HG03135 (cell line): ENCODE measurements around the gene OSER1.

Experiments used
- ATAC-seq: cut with Tn5 transposase; IDR thresholded peaks from one replicate; pipeline ENCODE4 v1.9.1; 2021; ENCODE audit warnings: mild to moderate bottlenecking, moderate library complexity; ENCODE audit not compliant: unreplicated experiment

Gene OSER1

DNA sequence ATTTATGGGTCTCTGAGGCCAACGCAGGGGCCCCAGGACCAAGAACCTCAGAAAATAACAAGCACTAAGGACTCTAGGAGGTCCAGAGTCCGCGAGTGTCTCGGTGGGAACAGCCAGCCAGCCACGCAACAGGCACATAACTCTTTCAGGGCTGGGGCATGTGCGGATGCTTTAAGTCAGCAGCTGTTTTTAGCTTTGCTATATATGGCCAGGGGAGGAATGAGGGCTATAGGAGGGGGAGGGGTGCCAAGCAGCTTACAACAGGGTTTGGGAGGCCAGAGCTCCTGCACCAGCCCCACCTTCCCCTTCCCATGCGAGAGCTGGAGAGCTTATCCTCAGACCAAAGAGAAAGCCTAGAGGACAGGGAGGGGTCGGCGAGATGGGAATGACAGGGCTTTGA lies 29.8 kb downstream of the OSER1 start:
- no peak for ATAC-seq

DNA sequence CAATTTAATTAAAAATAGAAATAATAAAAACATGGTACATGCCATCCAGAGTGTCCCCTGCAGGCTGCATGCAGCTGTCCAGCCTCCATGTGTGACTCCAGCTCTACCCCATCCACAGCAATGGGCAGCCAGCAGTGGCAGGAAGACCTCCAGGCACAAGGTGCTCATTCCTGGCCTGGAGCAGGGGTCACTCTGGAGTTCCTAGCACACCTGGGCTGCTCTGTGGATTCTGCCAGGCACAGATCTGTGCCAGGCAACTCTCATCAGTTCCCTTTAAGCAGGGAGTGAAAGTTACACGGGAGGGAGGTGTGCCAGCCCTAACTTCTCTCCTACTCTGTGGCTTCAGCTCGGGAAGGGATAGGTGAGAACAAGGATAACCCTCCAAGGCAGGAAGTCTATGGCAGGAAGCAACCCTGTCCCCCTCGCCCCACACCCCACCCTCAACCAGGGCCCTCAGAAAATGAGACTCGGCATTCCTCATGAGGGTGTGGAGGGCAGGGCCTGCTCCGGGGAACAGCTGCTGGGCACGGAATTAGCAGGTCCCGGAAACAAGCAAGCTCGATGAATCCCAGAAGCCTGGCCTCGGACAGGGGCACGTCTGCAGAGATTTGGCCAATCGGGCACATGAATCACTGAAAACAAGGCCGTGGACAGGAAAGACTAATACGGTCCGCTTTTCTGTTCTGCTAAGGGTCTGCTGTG lies 33.6 kb downstream of the OSER1 start:
- ATAC-seq: no peak

DNA sequence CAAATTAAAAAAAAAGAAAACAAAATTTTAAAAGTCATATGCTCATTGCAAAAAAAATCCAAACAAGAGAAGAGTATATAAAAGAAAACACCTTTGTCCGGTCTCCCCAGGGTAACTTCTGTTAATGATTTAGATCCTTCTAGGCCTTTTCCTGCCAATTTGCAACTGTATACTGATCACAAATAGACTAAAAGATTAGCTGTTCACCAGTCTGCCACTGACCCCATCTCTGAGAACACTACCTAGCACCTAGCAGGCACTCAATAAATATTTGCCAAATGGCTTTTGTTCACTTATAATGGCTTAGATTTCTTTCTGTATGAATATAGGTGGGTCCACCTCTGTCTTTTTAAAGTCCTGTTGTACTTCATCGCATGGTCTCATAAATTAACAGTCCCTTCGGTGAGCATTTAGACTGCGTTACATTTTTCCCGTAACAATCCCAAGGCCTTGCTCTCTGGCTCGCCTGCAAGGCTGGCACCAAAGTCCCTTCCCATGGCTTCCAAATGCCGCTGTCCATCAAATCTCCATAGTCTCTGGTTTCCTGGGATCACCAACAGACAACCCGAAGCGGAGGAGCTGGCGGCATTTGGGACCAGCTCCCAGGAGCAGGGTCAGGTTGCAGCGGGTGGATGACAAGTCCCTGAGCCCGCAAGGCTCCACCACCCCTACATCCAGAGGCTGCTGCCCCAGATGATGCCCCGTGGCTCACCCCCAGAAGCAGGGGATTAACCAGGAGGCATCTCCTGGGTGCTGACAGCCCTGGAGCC lies 35.4 kb downstream of the OSER1 start:
- ATAC-seq: no peak

DNA sequence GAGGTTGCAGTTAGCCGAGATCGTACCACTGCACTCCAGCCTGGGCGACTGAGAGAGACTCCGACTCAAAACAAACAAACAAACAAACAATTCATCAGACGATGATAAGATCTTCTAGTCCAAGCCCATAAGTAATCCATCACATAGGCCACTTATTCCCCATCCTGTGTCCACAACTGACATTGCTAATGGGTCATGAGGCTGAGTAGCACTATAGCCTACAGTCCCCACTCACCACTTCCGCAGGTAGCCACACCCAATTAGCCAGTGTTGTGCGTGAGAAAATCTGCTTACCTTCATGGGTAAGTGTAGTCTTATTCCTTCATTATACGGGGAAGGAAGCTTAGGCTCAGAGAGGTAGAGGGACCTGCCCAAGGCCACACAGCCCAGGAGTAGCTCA lies 36.7 kb downstream of the OSER1 start:
- ATAC-seq: no peak

DNA sequence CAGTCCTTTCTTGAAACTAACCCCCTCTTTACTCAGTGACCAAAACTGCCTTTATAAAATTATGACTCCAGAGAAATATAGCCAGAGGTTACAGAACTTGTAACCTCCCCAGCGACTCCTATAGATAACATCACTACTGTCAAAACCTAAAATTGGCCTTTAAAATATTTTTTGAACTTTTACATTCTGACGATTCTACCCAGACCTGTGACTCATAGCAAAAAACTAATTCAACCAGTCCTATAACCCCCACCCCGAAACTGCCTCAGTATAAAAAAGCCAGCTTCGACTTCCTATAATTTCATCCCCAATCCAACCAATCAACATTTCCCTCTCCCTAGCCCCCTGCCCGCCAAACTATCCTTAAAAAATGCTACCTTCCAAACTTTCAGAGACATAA lies 37.5 kb downstream of the OSER1 start:
- ATAC-seq: no peak

DNA sequence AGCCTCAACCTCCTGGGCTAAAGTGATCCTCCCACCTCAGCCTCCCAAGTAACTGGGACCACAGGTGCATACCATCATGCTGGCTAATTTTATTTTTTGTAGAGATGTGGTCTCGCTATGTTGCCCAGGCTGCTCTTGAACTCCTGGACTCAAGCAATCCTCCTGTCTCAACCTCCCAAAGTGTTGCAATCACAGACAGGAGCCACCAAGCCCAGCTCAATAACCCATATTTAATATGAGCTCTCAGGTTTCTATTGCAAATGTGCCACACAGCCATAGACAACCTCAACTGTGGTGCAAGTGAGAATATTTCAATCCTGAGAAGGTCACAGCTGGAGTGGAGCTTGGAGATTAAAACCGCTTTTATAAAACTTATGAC lies 38.0 kb downstream of the OSER1 start:
- ATAC-seq: no peak

DNA sequence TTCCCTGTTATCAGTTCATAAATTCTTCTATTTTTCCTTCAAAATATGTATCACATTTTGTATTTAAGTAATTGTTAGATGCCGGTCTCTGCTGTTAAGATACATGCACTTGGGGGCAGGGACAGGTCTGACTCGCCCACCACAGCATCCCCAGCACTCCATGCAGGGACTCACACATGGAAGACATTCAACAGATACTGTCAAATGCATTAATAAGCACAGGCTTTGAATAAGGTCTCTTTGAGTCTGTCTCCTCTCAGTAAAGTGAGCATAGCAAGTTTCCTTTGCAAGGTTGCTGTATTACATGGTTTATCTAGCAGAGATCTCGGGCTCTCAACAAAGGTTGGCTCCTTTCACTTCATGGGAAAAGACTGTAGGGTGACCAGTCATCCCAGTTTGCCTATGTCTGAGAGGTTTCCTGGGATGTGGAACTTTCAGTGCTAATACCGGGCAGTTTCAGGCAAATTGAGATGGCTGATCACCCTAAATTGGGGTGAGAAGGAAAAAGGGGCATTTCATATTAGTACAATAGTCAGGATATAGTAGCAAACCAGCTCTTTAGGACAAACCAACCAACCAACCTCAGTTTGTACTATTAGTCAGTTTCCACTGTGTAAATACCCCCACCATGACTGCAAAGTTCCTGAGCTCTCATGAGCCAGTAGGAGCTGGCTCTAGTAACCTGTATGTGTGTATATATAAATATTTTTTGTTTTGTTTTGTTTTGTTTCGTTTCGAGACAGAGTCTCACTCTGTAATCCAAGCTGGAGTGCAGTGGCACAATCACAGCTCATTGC lies 38.6 kb downstream of the OSER1 start:
- ATAC-seq: no peak

DNA sequence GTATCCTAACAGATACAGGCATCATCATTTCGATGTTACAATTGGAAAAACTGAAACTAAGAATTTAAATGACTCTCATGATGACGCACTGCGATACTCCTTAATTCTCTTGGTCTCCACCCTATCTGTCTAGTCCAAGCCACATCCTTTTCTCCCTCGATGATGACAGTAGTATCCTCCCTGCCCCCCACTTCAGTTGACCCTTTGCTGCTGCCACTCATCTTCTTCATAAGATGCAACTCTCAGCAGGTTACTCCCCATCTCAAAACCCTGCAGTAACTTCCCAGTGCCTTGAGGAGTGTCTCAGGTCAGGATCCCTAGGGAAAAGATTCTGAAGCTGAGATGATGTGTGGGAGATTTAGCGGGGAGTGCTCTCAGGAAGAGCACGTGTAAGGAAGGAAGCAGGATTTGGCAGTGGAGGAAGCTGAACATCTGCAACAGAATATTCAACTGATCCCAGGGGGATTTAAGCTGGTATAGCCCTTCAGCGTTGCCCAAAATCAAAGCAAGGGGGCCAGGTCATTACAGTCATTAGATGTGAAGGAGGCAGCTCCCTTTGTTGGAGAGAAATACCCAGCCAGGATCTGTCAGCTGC lies 39.7 kb downstream of the OSER1 start:
- no peak for ATAC-seq

DNA sequence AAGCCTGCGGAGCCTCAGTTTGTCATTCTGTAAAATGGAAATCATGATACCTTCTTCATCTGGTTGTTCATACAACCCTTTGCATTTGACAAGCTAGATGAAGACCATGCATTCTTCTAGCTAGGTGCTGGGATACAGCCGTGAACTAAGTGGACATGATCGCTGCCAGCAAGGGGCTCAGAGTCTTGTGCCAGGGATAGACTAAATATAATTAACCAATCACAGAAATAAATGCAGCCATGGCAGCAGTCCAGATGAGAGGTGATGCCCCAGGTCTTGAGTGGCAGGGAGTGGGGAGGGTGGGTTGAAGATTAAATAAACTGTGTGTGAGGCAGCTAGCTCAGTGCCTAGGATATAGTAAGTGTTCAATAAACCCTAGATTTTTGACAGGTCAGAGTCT lies 42.8 kb downstream of the OSER1 start:
- ATAC-seq: no peak

DNA sequence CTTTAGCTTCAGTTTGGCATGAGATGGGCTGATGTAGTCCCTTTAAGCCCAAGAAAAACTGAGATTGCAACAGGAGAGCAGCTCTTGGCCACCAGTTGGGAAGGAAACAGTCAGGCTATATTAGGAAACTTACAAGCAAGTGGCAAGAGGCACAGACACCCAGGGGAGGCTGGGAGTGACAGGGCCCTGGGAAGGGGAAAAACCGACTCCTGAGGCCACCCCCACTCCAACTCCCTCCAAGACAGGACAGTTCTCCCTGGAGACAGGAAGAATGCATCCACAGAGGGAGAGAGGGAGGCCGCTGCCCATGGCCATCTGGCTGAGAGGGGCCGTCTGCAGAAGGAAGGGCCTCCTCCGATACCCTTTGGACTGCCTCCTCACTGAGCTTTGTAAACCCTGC lies 44.1 kb downstream of the OSER1 start:
- no peak for ATAC-seq

DNA sequence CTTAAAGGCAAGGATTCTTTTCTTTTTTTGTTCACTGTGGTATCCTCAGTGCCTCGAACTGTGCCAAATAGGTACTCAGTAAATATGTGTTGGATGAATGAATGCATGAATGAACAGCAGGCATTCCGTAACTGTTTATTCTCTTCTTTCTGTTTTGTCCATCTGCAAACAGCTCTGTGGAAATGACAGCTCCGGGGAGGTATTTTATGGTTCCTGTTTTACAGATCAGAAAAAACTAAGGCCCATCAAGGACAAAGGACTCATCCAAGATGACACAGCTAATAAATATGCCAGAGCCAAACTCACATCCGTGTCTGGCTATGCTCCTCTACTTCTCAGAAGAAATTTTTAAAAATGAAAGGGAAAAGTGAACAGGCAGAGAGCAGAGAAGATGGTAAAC lies 44.6 kb downstream of the OSER1 start:
- ATAC-seq: no peak

DNA sequence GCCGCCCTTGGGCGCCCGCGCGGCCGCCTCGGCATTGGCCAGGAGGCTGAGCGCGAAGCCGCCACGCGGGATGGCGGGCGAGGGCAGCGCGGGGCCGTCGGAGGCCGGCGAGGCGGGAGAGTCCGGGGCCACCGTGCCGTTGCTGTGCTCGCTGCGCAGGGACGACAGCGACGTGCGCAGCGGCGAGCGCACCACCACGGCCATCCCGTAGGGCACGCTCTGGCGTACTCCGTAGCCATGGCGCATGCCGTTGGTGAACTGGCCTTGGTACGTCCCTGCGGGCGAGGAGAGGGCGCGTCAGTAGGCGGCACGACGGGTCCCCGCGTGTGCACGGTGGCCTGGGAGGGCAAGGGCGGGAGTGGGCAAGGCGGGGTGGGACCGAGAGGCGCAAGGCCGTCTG lies 50.4 kb downstream of the OSER1 start:
- no peak for ATAC-seq

DNA sequence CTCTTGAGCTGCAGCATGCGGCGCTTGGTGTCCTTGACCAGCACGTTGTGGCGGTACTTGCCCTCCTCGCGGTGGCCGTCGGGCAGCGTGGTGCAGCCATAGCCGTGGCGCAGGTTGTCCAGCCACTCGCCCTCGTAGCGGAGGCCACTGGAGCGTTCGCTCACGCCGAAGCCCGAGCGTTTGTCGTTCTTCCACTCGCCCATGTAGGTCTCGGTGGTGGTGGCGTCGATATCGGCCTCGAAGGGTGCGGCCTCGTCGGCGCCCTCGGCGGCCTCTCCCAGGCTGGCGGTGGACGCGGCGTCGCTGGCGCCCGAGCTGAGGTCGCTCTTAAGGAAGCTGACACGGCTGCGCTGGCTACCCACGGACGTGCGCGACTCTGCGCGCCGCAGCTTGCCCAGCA lies 50.9 kb downstream of the OSER1 start:
- ATAC-seq: no peak

DNA sequence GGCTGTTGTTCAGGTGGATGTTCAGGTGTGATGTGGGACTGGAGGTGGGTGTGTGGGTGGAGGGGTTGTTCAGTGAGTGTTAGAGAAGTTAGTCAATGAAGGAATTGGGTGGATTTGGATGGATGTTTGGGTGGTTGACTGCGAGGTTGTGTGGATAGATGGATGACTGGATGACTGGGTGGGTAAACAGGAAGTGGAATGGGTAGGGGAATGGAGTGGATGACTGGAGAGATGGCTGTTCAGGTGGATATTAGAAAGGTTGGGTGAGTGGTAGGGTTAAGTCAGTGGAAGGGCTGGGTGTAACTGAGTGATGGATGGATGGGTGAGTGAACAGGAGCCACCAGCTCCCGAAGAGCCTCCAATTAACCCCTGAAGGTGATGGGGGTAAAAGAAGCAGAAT lies 51.4 kb downstream of the OSER1 start:
- ATAC-seq: no peak

DNA sequence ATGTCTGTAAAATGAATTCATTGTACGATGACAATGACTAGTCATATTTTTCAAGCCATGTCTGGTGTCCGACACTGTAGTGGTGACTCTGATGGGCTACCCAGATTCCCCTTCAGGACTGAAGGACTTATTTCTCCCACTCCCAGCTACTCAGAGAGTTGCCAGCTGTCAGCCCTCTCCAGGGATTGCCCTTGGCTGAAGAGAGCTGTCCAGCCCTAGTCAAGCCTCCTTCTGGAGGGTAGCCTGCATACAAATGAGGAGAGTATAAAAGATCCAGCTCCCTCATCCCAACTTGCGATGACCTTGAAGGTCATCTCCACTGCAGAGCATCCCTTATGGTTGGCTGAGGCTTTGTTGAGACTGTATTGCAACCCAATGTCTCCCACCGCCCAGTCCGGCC lies 53.5 kb downstream of the OSER1 start:
- no peak for ATAC-seq

DNA sequence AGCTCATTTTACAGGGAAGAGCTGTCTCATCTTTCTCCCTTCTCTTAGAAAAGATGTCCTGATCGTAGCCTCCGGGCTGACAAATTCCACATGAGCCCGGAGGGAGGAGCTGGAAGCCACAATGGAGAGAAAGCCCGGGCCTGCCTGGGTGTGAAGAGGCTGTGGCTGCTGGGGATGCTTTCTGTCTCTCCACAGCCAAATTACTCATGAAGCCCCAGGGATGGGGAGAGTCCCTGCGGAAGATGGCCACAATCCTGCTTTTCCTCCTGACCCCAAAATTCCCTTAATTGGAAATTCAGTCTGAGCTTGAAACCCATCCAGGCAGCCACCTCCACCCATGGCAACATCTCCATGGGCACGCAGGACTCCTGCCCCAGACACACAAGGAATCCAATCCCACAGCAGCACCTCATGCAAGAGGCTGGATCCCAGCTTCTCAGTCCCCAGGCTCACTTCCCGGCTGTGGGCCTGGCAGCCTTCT lies 56.0 kb downstream of the OSER1 start:
- no peak for ATAC-seq

DNA sequence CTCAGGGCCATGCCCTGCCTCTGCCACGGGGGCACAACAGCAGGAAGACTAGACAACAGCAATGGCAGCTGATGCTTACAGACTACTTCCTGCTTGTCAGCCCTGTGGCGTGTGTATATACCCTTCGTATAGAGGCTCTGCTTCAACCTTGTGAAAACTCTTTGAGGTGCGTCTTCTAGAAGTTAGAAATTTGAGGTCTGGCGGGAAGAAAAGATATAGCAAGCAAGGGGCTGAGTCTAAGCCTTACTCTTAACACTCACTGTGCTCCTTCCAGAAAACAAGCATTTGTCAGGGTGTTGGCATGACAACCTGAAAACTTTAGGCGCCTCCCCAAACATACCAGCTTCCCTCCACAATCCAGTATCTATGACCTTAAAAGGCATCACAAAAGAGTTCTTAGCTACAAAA lies 56.9 kb downstream of the OSER1 start:
- ATAC-seq: no peak

DNA sequence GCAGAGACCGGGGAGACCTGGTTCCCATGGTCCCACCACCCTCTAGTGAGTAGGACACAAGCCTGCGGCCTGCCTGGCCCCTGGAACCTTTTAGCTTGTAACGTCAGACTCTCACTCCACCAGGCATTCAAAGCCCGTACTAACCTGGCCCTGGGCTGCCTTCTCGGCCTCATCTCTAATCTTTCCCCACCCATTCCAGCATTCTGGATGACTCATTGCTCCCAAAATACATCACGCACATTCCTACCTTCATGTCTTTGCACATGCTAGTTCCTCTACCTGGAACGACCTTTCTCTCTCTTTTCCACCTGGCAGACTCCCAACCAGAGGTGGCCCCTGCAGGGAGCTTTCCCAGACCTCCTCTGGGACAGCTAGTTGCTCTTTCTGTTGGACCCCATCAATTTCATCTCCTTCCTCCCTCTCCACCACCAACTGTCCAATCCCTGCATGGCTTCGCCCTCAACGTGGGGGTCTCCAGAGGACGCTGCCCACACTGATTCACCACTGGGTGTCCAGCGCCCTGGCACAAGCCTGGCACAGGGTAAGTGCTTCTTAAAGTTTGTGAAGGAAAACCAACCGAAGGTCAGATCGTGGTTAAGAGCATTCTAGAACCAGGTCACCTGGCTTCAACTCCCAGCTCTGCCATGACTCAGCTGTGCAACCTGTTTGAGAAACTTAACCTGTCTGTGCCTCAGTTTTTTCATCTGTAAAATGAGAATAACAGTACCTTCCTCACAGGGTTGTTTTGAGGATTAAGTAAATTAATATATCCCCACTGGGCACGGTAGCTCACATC lies 58.8 kb downstream of the OSER1 start:
- no peak for ATAC-seq

DNA sequence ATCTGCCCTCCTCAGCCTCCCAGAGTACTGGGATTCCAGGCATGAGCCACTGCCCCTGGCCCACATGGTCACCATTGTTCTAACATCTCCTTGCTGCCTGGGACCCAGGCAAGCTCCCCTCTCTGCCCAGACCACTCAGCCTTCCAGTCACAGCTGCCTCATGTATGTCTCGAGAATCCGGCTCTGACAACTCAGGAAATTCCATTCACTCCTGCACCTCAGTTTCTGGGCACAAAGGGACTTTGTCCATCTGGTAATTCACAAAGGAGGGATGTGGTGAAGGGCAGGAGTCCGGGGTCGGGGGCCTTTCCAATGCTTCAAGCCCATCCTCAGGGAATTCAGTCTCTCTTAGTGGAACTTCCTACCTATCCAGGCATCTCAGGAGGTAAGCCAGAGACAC lies 64.3 kb downstream of the OSER1 start:
- no peak for ATAC-seq
